Gastrocnemius medialis (tissue), 4 donors: ENCODE results near the gene RACGAP1.

Experiments used
- POLR2A ChIP-seq, 2 donors: fragments of 450-650 bp; IDR thresholded peaks; one replicate each; pipeline ENCODE4 v1.6.1; 2017; ENCODE audit warnings: antibody characterized with exemption in 2 of 2, mild to moderate bottlenecking in 2 of 2, moderate library complexity in 2 of 2
- TF ChIP-seq, protein P1 (sequence below), 5 experiments: fragments of 450-650 bp in 3 of 5; fragments of 200-600 bp in 2 of 5; sonication (generic) in 2 of 5; IDR thresholded peaks in 4 of 5; conservative IDR thresholded peaks in 1 of 5; 1 replicate in 4 of 5; 2 replicates in 1 of 5; pipeline ENCODE4 v1.5.1; 2016 to 2019; ENCODE audit warnings: antibody characterized with exemption in 5 of 5, mild to moderate bottlenecking in 3 of 5, moderate library complexity in 3 of 5

DNA sequence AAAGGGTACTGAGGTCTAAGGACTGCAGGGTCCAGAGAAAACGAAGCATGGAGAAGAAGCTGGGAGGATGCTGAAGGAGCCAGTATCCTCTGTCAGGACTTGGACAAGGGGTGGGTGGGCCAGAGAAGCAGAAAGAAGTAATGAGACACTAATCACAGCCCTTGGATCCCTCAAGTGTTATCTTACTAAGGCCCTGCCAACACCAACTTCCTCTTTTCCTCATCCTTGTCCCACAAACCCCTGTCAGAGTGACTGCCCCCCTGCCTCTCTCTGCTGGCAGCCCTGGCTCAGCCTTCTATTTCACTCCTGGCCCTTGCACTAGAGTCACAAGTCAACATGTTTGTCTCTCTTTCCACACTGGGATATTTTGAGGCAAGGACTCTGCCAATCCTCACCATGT lies 28.3 kb upstream of the RACGAP1 start:
- TF ChIP-seq, protein P1, sequence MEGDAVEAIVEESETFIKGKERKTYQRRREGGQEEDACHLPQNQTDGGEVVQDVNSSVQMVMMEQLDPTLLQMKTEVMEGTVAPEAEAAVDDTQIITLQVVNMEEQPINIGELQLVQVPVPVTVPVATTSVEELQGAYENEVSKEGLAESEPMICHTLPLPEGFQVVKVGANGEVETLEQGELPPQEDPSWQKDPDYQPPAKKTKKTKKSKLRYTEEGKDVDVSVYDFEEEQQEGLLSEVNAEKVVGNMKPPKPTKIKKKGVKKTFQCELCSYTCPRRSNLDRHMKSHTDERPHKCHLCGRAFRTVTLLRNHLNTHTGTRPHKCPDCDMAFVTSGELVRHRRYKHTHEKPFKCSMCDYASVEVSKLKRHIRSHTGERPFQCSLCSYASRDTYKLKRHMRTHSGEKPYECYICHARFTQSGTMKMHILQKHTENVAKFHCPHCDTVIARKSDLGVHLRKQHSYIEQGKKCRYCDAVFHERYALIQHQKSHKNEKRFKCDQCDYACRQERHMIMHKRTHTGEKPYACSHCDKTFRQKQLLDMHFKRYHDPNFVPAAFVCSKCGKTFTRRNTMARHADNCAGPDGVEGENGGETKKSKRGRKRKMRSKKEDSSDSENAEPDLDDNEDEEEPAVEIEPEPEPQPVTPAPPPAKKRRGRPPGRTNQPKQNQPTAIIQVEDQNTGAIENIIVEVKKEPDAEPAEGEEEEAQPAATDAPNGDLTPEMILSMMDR (IDR thresholded peaks at IDR 0.05 in 4 of 5, conservative IDR thresholded peaks at IDR 0.05 in 1 of 5) = no peak
- no peak for TF ChIP-seq POLR2A (IDR thresholded peaks at IDR 0.05)
